ENCODE data around the gene NTNG1.
"Not testable (repeated sequence)": the region's sequence is repeated elsewhere in the genome, so short reads cannot be mapped to it uniquely, and the experiment has no call there.

DNA sequence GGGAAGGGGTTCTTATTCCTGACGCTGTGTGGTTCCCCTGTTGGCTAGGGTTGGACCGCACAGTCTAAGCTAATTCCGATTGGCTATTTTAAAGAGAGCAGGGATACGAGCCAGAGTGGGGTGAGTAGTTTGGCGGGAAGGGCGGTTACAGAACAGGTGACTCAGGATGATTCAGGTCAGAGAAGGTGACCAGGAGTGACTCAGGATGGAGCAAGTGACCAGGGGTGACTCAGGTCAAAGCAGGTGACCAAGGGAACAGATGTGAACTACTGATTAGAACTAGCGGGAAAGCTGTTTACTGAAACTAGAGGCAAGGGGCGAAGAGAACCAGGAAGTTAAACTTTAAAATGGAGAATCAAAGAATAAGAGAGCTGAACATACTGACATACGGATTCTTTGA lies 24.1 kb downstream of the NTNG1 start:
- TF ChIP-seq, protein P1, sequence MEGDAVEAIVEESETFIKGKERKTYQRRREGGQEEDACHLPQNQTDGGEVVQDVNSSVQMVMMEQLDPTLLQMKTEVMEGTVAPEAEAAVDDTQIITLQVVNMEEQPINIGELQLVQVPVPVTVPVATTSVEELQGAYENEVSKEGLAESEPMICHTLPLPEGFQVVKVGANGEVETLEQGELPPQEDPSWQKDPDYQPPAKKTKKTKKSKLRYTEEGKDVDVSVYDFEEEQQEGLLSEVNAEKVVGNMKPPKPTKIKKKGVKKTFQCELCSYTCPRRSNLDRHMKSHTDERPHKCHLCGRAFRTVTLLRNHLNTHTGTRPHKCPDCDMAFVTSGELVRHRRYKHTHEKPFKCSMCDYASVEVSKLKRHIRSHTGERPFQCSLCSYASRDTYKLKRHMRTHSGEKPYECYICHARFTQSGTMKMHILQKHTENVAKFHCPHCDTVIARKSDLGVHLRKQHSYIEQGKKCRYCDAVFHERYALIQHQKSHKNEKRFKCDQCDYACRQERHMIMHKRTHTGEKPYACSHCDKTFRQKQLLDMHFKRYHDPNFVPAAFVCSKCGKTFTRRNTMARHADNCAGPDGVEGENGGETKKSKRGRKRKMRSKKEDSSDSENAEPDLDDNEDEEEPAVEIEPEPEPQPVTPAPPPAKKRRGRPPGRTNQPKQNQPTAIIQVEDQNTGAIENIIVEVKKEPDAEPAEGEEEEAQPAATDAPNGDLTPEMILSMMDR (IDR thresholded peaks at IDR 0.05), result not testable (repeated sequence)
- TF ChIP-seq ETV6 (CRISPR knock-in tag; IDR thresholded peaks at IDR 0.05), result not testable (repeated sequence)
- TF ChIP-seq, protein P2, sequence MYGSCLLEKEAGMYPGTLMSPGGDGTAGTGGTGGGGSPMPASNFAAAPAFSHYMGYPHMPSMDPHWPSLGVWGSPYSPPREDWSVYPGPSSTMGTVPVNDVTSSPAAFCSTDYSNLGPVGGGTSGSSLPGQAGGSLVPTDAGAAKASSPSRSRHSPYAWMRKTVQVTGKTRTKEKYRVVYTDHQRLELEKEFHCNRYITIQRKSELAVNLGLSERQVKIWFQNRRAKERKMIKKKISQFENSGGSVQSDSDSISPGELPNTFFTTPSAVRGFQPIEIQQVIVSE (CRISPR knock-in tag; IDR thresholded peaks at IDR 0.05; ENCODE audit: borderline replicate concordance), result not testable (repeated sequence)

Measured in WTC11 (cell line).